ENCODE data around the gene NEK9. TPM values are rescaled to one million over a fixed set of nuclear protein-coding genes. Genes with fewer than 3 reads are reported as not detected.

The NEK9 gene
- total and polyA plus RNA-seq, 8 donors, result 12.5 to 225 (median 30.4) TPM

DNA sequence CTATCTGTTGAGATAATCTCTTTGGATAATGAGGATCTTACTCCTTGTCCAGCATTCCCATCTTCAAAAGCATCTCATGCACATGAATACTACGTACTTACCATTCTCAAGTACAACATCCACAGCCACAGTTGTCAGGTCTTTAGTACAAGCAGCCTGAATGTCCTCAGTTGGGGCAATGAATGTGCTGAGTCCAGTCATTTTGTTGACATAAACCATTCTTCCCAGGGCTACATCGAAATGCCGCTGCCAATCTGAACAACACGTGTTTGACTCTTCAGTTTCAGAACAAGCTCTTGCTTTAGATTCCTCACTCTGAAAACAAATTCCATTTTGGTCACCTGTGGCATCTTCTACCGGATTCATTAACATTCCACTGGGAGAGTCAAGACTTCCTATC is 80.6 kb downstream of the NEK9 start:
- H3K27ac ChIP-seq, result no peak overlapping the region
- intact Hi-C loops (cut with DNase I; ENCODE audit: low total_unique reads), result no loop called here
- no peak overlapping the region for H3K4me3 ChIP-seq
- no peak for DNase-seq
- no peaks in the 10 kb centered on the region for H3K27me3 ChIP-seq
- H3K9me3 ChIP-seq, result no peaks in the 10 kb centered on the region
- H3K4me1 ChIP-seq, result peaks cover 8 to 61% (median 45%) of the 10 kb centered on the region in 4 donors
- TF ChIP-seq EP300 (IDR thresholded peaks at IDR 0.05), result no peak
- no peak for TF ChIP-seq POLR2A (IDR thresholded peaks at IDR 0.05)
- TF ChIP-seq CTCF (IDR thresholded peaks at IDR 0.05), result no peak
- TF ChIP-seq POLR2AphosphoS5 (IDR thresholded peaks at IDR 0.05), result no peak
- peaks cover 0 to 20% (median 11%) of the 10 kb centered on the region in 4 donors for H3K36me3 ChIP-seq
- WGBS, 5 donors, result 87 to 96% (median 91%) methylated on average over 5 of the region's 5 CpGs

DNA sequence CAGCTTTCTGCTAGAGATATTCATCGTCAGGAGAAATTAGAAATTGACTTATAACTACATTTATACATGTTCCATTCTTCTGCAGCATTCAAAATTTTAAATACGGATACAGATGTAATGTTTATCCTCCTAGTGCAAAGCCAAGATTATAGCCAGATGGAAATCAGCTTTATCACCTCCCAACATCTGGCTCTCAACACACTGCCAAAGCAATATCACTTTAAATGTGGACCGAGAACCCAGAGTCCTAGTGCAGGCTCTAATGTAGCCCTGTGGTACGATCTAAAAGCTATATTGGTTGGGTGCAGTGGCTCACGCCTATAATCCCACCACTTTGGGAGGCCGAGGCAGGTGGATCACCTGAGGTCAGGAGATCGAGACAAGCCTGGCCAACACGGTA is 82.1 kb downstream of the NEK9 start:
- TF ChIP-seq POLR2A (IDR thresholded peaks at IDR 0.05) (no peak), EP300 (IDR thresholded peaks at IDR 0.05) (no peak), POLR2AphosphoS5 (IDR thresholded peaks at IDR 0.05) (no peak)
- peaks cover 4 to 57% (median 39%) of the 10 kb centered on the region in 4 donors for H3K4me1 ChIP-seq
- DNase-seq, result peak in 1 of 2 donors; percentile 60
- no peaks in the 10 kb centered on the region for H3K9me3 ChIP-seq
- H3K27ac ChIP-seq, result no peak overlapping the region
- no peak overlapping the region for H3K4me3 ChIP-seq
- peaks cover 0 to 24% (median 13%) of the 10 kb centered on the region in 4 donors for H3K36me3 ChIP-seq
- WGBS, 5 donors, result 71 to 80% (median 73%) methylated on average over 8 of the region's 8 CpGs
- intact Hi-C loops (cut with DNase I; ENCODE audit: low total_unique reads), result no loop called here
- no peaks in the 10 kb centered on the region for H3K27me3 ChIP-seq

DNA sequence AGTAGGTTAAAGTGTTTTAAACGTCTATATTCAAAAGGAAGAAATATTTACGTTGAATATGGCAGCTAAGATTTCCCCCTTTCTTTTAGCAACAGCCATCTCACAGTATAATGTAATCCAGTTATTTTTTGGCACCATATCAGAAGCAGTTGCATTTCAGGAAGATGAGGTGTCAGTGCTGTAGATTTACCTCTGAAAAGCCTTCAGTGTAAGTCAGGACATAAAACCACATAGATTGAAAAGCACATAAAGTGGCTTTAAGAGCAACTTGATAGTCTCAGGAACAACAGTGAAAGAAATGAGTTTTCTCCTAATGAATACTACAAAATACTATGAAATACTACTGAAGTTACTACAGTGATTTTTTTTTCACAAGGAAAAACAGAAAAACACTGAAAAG is 82.5 kb downstream of the NEK9 start:
- Histone ChIP-seq H3K27ac (no peak overlapping the region), H3K36me3 (peaks cover 0 to 25% (median 14%) of the 10 kb centered on the region in 4 donors), H3K4me1 (peaks cover 4 to 53% (median 36%) of the 10 kb centered on the region in 4 donors), H3K27me3 (no peaks in the 10 kb centered on the region), H3K9me3 (no peaks in the 10 kb centered on the region), H3K4me3 (no peak overlapping the region)
- peak in 1 of 2 donors; percentile 15 for DNase-seq
- intact Hi-C loops (cut with DNase I; ENCODE audit: low total_unique reads), result no loop called here
- WGBS, 5 donors, result 21 to 40% (median 23%) methylated on average over 2 of the region's 2 CpGs
- no peak for TF ChIP-seq CTCF (IDR thresholded peaks at IDR 0.05)
- no peak for TF ChIP-seq POLR2A (IDR thresholded peaks at IDR 0.05)
- no peak for TF ChIP-seq POLR2AphosphoS5 (IDR thresholded peaks at IDR 0.05)
- TF ChIP-seq EP300 (IDR thresholded peaks at IDR 0.05), result no peak

DNA sequence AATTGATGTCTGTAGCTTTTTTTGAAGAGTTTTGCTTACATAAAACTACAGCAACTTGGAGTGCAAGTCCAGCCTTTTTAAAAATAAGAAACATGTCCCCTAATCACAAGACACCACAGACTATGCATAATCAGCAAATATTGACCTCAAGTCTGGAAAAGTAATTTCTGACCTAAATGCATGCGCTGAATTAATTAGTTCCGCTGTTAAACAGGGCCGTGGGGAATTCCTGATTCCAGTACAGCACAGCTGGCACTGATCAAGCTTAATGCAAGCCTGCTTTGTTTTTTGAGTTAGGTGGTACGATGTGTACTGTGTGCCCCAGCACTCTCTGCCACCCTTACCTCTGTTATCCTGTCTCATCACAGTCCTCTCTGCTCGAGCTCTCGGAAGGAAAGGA is 84.8 kb downstream of the NEK9 start:
- intact Hi-C loops (cut with DNase I; ENCODE audit: low total_unique reads), result no loop called here
- peak in 1 of 2 donors; percentile 27 for DNase-seq
- peaks cover 4 to 44% (median 31%) of the 10 kb centered on the region in 4 donors for H3K4me1 ChIP-seq
- no peaks in the 10 kb centered on the region for H3K27me3 ChIP-seq
- H3K27ac ChIP-seq, result peak overlapping the region in 2 of 5 donors; percentile 10 to 21
- peaks cover 0 to 48% (median 28%) of the 10 kb centered on the region in 4 donors for H3K36me3 ChIP-seq
- 36 to 43% (median 41%) methylated on average over 6 of the region's 6 CpGs for WGBS, 5 donors
- H3K9me3 ChIP-seq, result no peaks in the 10 kb centered on the region
- no peak overlapping the region for H3K4me3 ChIP-seq
- TF ChIP-seq POLR2A (IDR thresholded peaks at IDR 0.05) (no peak), CTCF (IDR thresholded peaks at IDR 0.05) (no peak), POLR2AphosphoS5 (IDR thresholded peaks at IDR 0.05) (no peak), EP300 (IDR thresholded peaks at IDR 0.05) (no peak)

GRCh38 chr14:75041613-75042012 is 85.2 kb downstream of the NEK9 start:
- TF ChIP-seq POLR2AphosphoS5 (IDR thresholded peaks at IDR 0.05) (peak in 1 of 3 donors; percentile 62), POLR2A (IDR thresholded peaks at IDR 0.05) (no peak), EP300 (IDR thresholded peaks at IDR 0.05) (no peak)
- H3K27me3 ChIP-seq, result no peaks in the 10 kb centered on the region
- no peaks in the 10 kb centered on the region for H3K9me3 ChIP-seq
- peak in 1 of 2 donors; percentile 48 for DNase-seq
- H3K4me3 ChIP-seq, result no peak overlapping the region
- WGBS, 5 donors, result 48 to 79% (median 60%) methylated on average over 4 of the region's 4 CpGs
- intact Hi-C loops (cut with DNase I; ENCODE audit: low total_unique reads), result no loop called here
- peaks cover 4 to 44% (median 31%) of the 10 kb centered on the region in 4 donors for H3K4me1 ChIP-seq
- peak overlapping the region in 2 of 5 donors; percentile 10 to 21 for H3K27ac ChIP-seq
- H3K36me3 ChIP-seq, result peaks cover 0 to 52% (median 32%) of the 10 kb centered on the region in 4 donors
